ENCODE measurements around the gene ZFTA. TPM values are rescaled to one million over a fixed set of nuclear protein-coding genes. Genes with fewer than 3 reads are reported as not detected.

ZFTA gene
- total and polyA plus RNA-seq, 2 donors (not counting 1 experiment from before 2014, with no cell fraction given): 3.4 to 11.8 TPM

DNA sequence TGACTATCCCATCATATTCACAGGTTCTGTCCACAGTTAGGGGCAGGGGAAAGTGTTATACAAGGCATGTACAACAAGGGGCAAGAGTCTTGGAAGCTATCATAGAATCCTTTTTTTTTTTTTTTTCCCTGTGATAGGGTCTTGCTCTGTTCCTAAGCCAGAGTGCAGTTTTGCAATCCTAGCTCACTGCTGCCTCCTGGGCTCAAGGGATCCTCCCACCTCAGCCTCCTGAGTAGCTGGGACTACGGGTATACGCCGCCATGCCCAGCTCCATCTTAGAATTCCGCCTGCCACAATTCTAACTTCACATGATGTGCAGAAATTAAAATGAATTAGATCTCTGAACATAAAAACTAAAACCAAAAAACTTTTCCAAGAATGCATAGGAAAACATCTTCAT is 31.7 kb downstream of the ZFTA start:
- no peaks in the 10 kb centered on the region for H3K9me3 Mint-ChIP-seq (ENCODE audit: insufficient read depth)
- Histone ChIP-seq H3K36me3 (replicated peaks in 1 of 2; ENCODE audit: control extremely low read depth in 1 of 2, control insufficient read depth in 1 of 2, extremely low read depth in 1 of 2, insufficient read depth in 2 of 2, low read length in 1 of 2) (no peaks in the 10 kb centered on the region), H2AFZ (ENCODE audit: insufficient read depth, low read depth, low read length, poor library complexity, severe bottlenecking) (no peak overlapping the region), H3K27ac (ENCODE audit: low read length in 2 of 2) (no peak overlapping the region), H3K27me3 (replicated peaks in 1 of 4; ENCODE audit: control extremely low read depth in 1 of 4, control insufficient read depth in 3 of 4, insufficient read depth in 4 of 4, low read length in 3 of 4) (no peaks in the 10 kb centered on the region), H3K9me3 (ENCODE audit: control extremely low read depth in 1 of 3, control insufficient read depth in 2 of 3, insufficient read depth in 1 of 3, low read length in 2 of 3) (no peaks in the 10 kb centered on the region), H4K20me1 (ENCODE audit: control insufficient read depth, insufficient read depth, low read length, poor library complexity, severe bottlenecking) (no peaks in the 10 kb centered on the region), H3K4me1 (ENCODE audit: control insufficient read depth in 2 of 2, insufficient read depth in 2 of 2, low read length in 2 of 2) (no peaks in the 10 kb centered on the region), H3K79me2 (ENCODE audit: control insufficient read depth, insufficient read depth, low read length) (no peaks in the 10 kb centered on the region), H3K4me3 (ENCODE audit: control extremely low read depth in 1 of 5, extremely low read depth in 1 of 5, insufficient read depth in 1 of 5, low read depth in 2 of 5, low read length in 4 of 5) (no peak overlapping the region), H3K4me2 (replicated peaks; ENCODE audit: low read depth, low read length, poor library complexity, severe bottlenecking) (no peak overlapping the region), H3K9ac (ENCODE audit: low read length) (no peak overlapping the region)
- POLR2A ChIA-PET: interaction anchor here (0.6 to 0.7 kb wide), 2 partner anchors 31 to 68 kb away, joined by 4 to 5 read pairs; no protein-coding TSS in a partner anchor
- no peak for TF ChIP-seq EZH2 (IDR thresholded peaks at IDR 0.05; ENCODE audit: borderline replicate concordance, insufficient read depth, low read depth, low read length, poor library complexity, severe bottlenecking)
- TF ChIP-seq, protein P1, sequence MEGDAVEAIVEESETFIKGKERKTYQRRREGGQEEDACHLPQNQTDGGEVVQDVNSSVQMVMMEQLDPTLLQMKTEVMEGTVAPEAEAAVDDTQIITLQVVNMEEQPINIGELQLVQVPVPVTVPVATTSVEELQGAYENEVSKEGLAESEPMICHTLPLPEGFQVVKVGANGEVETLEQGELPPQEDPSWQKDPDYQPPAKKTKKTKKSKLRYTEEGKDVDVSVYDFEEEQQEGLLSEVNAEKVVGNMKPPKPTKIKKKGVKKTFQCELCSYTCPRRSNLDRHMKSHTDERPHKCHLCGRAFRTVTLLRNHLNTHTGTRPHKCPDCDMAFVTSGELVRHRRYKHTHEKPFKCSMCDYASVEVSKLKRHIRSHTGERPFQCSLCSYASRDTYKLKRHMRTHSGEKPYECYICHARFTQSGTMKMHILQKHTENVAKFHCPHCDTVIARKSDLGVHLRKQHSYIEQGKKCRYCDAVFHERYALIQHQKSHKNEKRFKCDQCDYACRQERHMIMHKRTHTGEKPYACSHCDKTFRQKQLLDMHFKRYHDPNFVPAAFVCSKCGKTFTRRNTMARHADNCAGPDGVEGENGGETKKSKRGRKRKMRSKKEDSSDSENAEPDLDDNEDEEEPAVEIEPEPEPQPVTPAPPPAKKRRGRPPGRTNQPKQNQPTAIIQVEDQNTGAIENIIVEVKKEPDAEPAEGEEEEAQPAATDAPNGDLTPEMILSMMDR (IDR thresholded peaks at IDR 0.05): no peak
- intact Hi-C loops (cut with micrococcal nuclease): loop anchor here (10.0 kb wide), 1 partner anchor 702 kb away; no protein-coding TSS in a partner anchor
- DNase-seq (no peak), ATAC-seq (ENCODE audit: low read depth) (no peak)
- no peak overlapping the region for H3K27ac Mint-ChIP-seq
- no peaks in the 10 kb centered on the region for H3K27me3 Mint-ChIP-seq
- peaks cover 2% of the 10 kb centered on the region for H3K4me1 Mint-ChIP-seq
- CTCF ChIA-PET: interaction anchor here (1.1 to 9.4 kb wide), 5 partner anchors 21 to 257 kb away, joined by 3 to 146 read pairs (median 10); partner anchors contain the start of gene ATL3
- WGBS (ENCODE audit: insufficient coverage): no CpG with 5 or more reads among the region's 4 CpGs
- no peak overlapping the region for H3K4me3 Mint-ChIP-seq

DNA sequence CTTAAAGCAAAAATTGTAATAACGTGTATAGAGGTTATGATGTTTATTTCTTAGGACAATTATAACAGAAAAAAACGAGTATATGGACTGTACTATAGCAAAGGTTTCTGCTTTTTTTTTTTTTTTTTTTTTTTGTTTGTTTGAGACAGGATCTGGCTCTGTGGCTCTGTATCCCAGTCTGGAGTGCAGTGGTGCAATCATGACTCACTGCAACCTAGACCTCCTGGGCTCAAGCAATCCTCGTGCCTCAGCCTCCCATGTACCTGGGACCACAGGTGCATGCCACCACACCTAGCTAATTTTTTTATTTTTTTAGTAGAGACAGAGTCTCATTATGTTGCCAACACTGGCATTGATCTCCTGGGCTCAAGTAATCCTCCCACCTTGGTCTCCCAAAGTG is 39.2 kb downstream of the ZFTA start:
- H2AFZ ChIP-seq (ENCODE audit: insufficient read depth, low read depth, low read length, poor library complexity, severe bottlenecking): no peak overlapping the region
- no peaks in the 10 kb centered on the region for H3K79me2 ChIP-seq (ENCODE audit: control insufficient read depth, insufficient read depth, low read length)
- no peaks in the 10 kb centered on the region for H4K20me1 ChIP-seq (ENCODE audit: control insufficient read depth, insufficient read depth, low read length, poor library complexity, severe bottlenecking)
- no peak overlapping the region for H3K9ac ChIP-seq (ENCODE audit: low read length)
- intact Hi-C loops (cut with micrococcal nuclease): no loop called here
- 100% methylated on average over 1 of the region's 3 CpGs for WGBS (ENCODE audit: insufficient coverage)
- Mint-ChIP-seq H3K27ac (no peak overlapping the region), H3K4me3 (no peak overlapping the region), H3K27me3 (no peaks in the 10 kb centered on the region), H3K9me3 (ENCODE audit: insufficient read depth) (no peaks in the 10 kb centered on the region), H3K4me1 (no peaks in the 10 kb centered on the region)
- no peaks in the 10 kb centered on the region for H3K9me3 ChIP-seq (ENCODE audit: control extremely low read depth in 1 of 3, control insufficient read depth in 2 of 3, insufficient read depth in 1 of 3, low read length in 2 of 3)
- DNase-seq (no peak), ATAC-seq (ENCODE audit: low read depth) (no peak)
- CTCF ChIA-PET: interaction anchor here (0.7 to 3.1 kb wide), 3 partner anchors 10 to 250 kb away, joined by 3 to 14 read pairs (median 3); no protein-coding TSS in a partner anchor
- no peak overlapping the region for H3K4me3 ChIP-seq (ENCODE audit: control extremely low read depth in 1 of 5, extremely low read depth in 1 of 5, insufficient read depth in 1 of 5, low read depth in 2 of 5, low read length in 4 of 5)
- no peaks in the 10 kb centered on the region for H3K27me3 ChIP-seq (replicated peaks in 1 of 4; ENCODE audit: control extremely low read depth in 1 of 4, control insufficient read depth in 3 of 4, insufficient read depth in 4 of 4, low read length in 3 of 4)
- no peak for TF ChIP-seq EZH2 (IDR thresholded peaks at IDR 0.05; ENCODE audit: borderline replicate concordance, insufficient read depth, low read depth, low read length, poor library complexity, severe bottlenecking)
- TF ChIP-seq, protein P1 (IDR thresholded peaks at IDR 0.05): no peak
- no peaks in the 10 kb centered on the region for H3K36me3 ChIP-seq (replicated peaks in 1 of 2; ENCODE audit: control extremely low read depth in 1 of 2, control insufficient read depth in 1 of 2, extremely low read depth in 1 of 2, insufficient read depth in 2 of 2, low read length in 1 of 2)
- no peak overlapping the region for H3K27ac ChIP-seq (ENCODE audit: low read length in 2 of 2)
- H3K4me2 ChIP-seq (replicated peaks; ENCODE audit: low read depth, low read length, poor library complexity, severe bottlenecking): no peak overlapping the region
- no peaks in the 10 kb centered on the region for H3K4me1 ChIP-seq (ENCODE audit: control insufficient read depth in 2 of 2, insufficient read depth in 2 of 2, low read length in 2 of 2)
- POLR2A ChIA-PET: no interaction called here

Measured in B cell (primary cell).